Lung microvascular endothelial cell (primary cell): Measurements from ENCODE around the gene HSBP1L1. TPM values are rescaled to one million over a fixed set of nuclear protein-coding genes. Genes with fewer than 3 reads are reported as not detected.

Source experiments
- total RNA-seq: library from RNA; depleted of rRNA; stranded (reverse); fragments of >200 nt; gene quantifications from 2 replicates; pipeline ENCODE4 v1.2.1, GENCODE V29; 2014

The HSBP1L1 gene
- total RNA-seq, 1 donor from 2014 or later: 1.8 TPM

Other genes starting within 250 kb of the HSBP1L1 start
- gene KCNG2, start 166.7 kb upstream of the HSBP1L1 start, total RNA-seq: 0.44 and 1.4 TPM in 2 replicates
- gene SLC66A2, start 13.0 kb upstream of the HSBP1L1 start, total RNA-seq: 26.4 and 33.1 TPM in 2 replicates
- gene TXNL4A, start 23.9 kb downstream of the HSBP1L1 start, total RNA-seq: 32.7 and 34.7 TPM in 2 replicates
- 24.8 and 27.9 TPM in 2 replicates for gene RBFA, start 69.8 kb downstream of the HSBP1L1 start, total RNA-seq
- 10.7 and 12.1 TPM in 2 replicates for gene ADNP2, start 144.6 kb downstream of the HSBP1L1 start, total RNA-seq